HPDE6-E6E7 (cell line): ENCODE measurements around the gene DZIP1L.

Experiments
- DNase-seq: peaks from one replicate; pipeline ENCODE4 v3.0.0; 2011; ENCODE audit warnings: missing footprints; ENCODE audit errors: extremely low spot score

The DZIP1L gene

DNA sequence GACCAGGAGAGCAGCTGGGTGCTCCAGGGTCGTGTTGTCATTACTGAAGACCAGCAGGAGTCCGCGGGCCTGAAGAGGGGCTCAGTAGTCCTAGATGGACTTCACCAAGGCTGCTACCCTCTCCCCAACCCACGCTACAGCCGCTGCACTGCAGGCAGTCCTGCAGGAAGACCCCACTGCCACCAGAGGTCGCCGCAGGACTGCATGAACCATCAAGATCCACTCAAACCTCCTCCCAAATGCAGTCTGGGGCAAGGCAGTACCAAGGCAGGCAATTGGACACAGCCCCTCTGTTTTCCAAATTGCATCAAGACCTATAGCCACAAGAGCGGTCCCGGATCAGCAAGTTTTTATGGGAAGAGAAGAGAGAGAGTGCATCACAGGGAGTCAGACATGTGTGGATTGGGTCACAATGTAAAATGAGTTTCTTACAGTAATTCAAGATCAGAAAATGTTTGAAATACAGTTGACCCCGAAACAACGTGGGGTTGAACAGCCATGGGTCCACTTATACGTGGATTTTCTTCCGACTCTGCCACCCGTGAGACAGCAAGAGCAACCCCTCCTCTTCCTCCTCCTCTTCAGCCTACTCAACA lies 46.7 kb downstream of the DZIP1L start:
- DNase-seq, result peak; percentile 76

GRCh38 chr3:138068046-138068445 lies 47.4 kb downstream of the DZIP1L start:
- no peak for DNase-seq

GRCh38 chr3:138066972-138067371 lies 48.4 kb downstream of the DZIP1L start:
- DNase-seq, result no peak

GRCh38 chr3:138066383-138066782 lies 49.0 kb downstream of the DZIP1L start:
- no peak for DNase-seq

DNA sequence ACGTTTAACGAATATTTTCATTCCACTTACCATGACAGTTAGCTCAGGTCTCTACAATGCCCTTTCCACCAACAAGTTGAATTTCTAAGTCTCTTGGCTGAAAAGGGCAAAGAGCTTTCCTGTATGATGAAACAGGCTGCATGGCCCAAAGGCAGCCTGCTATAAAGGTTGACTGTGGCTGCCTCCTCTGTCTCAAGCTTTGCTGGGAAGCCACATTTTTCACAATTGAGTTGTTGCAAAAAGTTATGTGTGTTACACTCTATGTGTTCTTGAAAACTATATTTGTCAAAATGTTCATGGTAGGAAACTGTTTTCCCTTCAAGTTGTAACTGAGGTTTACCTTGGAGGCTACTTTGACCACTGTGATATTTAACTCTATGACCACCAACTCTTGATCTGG lies 49.5 kb downstream of the DZIP1L start:
- DNase-seq, result no peak

GRCh38 chr3:138063416-138063815 lies 52.0 kb downstream of the DZIP1L start:
- no peak for DNase-seq

- no peak for DNase-seq
Measured at GRCh38 chr3:138062626-138063025, 52.8 kb downstream of the DZIP1L start.

- no peak for DNase-seq
Measured at GRCh38 chr3:138062037-138062436, 53.4 kb downstream of the DZIP1L start.

DNA sequence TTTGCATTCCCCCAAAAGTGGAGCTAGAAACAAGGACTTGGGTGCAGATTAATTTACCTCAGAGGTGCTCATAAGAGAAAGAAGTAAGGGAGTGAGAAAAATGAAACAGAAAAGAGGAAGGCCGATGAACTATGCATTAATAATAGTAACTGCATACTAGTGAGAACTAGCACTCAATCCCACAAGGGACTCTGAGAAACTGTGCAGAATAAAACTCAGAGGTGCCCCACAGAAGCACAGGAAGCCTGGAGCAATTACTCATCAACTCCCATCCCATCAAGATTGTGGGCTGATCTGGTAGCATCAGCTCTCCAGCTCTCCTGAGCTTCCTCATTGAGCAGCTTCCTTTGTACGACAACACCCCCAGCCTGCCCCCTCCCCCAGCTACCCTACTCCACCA lies 54.6 kb downstream of the DZIP1L start:
- DNase-seq, result no peak

DNA sequence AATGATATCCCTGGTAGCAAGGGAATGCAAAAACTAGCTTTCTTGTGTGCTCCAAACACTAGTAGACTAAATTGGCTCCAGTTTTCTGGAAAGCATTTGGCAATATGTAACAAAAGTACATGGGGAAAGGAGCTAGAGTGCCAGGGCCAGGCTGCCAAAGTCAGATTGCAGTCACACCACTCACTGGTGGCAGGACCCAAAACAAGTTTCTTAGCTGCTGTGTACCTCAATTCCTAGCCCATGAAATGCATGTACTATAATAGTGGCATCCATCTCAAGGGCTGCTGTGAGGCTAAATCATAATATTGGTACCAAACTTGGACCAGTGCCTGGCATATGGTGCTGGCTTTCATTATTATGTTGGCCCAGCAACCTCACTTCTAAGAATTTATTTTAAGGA lies 56.1 kb downstream of the DZIP1L start:
- DNase-seq, result no peak

DNA sequence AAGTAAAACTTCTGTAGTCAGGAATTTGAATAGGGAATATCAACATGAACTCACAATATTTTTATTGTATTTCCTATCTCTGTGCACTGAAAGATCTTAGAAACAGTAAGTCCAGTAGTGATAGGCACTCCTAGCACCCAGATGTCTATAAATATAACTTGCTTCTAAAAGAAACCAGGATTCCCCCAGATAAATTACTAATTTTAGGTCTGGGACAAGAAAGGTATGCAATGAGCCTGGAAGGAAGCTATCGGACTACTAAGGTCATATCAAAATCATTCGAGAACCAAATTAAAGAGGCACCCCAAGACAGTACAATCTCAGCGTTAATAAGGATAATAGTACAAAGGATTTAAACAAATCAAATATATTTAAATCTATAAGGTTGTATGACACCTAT lies 58.0 kb downstream of the DZIP1L start:
- no peak for DNase-seq

GRCh38 chr3:138054057-138054456 lies 61.4 kb downstream of the DZIP1L start:
- DNase-seq, result no peak

- DNase-seq, result peak; percentile 36
Measured at GRCh38 chr3:138051947-138052802, 63.2 kb downstream of the DZIP1L start.

- no peak for DNase-seq
Measured at GRCh38 chr3:138049157-138049919, 66.1 kb downstream of the DZIP1L start.

DNA sequence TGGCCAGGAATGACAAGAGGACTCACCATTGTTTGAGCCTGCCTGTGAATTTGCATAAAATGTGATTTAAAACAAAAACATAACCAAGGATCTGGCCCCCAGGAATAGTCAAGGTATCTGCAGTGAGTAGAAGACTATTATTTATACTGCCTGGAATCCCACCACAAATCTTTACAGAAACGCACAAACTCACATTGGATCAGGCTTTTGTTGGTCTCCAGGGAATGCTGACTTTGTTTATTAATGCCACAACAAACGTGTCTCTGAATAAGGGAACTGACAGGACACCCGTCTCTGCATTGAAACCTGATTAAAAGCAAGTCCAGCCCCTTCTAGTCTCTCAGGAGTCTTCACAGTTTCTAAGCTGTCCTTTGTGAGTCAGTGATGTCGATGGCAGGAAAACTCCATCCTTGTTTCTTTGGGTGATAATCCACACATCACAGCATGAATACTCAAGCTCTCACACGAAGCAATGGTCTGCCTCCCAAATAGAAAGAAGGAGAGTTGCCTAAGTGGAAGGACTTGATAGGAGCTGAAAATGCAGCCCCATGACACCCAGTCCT lies 67.7 kb downstream of the DZIP1L start:
- DNase-seq, result no peak

DNA sequence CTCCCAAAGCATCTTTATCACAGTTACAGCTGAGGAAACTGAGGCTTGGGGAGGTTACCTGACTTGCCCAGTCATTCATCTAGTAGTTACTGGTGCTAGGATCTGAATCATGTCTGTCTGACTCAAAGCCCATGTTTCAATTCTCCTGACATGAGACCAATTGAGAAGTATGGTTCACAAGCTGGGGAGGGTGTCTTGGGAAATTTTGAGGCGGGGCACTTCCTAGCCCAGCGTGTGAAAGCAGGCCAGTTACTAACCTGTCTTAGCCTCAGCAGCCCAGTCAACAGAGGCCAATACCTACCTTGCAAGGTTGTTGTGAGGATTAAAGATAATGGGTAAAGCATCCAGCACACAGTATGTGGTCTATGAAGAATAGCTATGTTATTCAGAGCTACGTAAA lies 68.5 kb downstream of the DZIP1L start:
- no peak for DNase-seq

DNA sequence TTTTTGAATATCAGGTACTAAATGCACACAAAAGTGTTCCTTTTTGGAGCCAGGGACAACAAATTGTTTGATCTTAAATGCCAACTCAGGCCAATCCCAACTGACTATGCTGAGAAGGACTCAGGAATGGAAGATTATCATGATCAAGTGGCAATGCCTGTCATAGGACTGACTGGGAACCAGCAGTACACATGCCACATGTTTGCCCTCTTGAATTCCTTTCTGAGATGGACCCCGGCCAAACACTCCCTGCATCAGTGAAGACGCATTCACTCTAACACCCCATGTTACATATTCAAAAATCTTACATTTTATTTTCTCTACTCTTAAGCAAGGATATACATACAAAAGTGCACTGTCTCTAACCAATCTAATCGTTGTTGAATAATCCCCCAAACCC lies 69.3 kb downstream of the DZIP1L start:
- DNase-seq, result no peak

GRCh38 chr3:138043266-138044029 lies 72.0 kb downstream of the DZIP1L start:
- DNase-seq, result no peak

DNA sequence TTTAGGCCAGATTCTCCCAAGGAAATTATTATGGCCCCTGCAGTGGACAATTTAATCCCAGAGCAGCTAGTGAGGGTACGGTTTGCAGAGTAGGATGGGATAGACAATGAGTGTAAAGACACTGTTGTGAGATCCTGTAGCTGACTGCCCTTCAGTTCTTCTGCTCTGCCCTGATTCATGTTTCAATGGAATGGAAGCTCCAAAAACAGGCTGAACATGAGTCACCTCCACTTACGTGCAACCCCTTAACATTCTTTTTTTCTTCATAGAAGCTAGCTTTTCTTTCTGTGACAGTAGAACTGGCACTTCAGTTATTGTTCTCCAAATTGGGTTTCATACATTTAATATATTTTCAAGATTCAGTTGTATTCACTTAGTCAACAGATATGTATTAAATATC lies 73.4 kb downstream of the DZIP1L start:
- no peak for DNase-seq

GRCh38 chr3:138038725-138039462 lies 76.5 kb downstream of the DZIP1L start:
- no peak for DNase-seq

DNA sequence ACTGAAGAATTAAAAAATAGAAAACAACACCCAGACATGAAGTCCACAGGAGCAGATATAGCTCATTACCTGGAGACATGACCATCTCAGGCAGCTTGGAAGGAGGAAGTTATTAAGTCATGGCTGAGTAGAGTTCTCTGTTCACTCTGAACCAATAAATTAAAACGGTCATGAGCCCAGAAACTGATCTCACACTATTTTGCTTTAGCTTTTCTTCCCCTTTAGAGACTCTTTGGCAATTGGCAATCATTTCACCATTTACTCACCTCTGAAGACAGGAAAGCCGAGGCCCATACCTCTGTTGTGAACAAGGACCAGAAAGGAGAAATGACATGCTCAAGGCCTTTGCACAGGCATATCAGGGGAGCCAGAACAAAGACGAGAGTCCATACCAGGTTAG lies 78.8 kb downstream of the DZIP1L start:
- no peak for DNase-seq
